Urinary bladder (tissue), 4 donors: ENCODE measurements around the gene CNOT11. TPM values are rescaled to one million over a fixed set of nuclear protein-coding genes. Genes with fewer than 3 reads are reported as not detected.

Source experiments
- DNase-seq: peaks from one replicate; pipeline ENCODE4 v3.0.0-alpha.2; 2015; ENCODE audit errors: extremely low spot score
- H3K27ac ChIP-seq: one replicate; pipeline ENCODE4 v1.5.1; 2013; ENCODE audit warnings: low read depth, mild to moderate bottlenecking, moderate library complexity
- H3K36me3 ChIP-seq: one replicate; pipeline ENCODE4 v1.6.1; 2013; ENCODE audit warnings: mild to moderate bottlenecking, moderate library complexity; ENCODE audit not compliant: insufficient read depth
- H3K4me1 ChIP-seq: one replicate; pipeline ENCODE4 v1.6.1; 2013; ENCODE audit warnings: mild to moderate bottlenecking, moderate library complexity; ENCODE audit not compliant: insufficient read depth
- H3K4me3 ChIP-seq: one replicate; pipeline ENCODE4 v1.5.1; 2013; ENCODE audit warnings: low read depth, low read length
- WGBS: extraction: QIAGEN DNeasy Blood & Tissue Kit; methylation state at CpG from one replicate; pipeline ENCODE4 v1.1.7; 2013; 5-methylcytosine and 5-hydroxymethylcytosine counted together
- polyA plus RNA-seq: library from polyadenylated mRNA; stranded (reverse); fragments of 200-250 nt; gene quantifications from one replicate; pipeline ENCODE4 v1.2.3, GENCODE V29; 2013
- total RNA-seq: library from RNA; depleted of rRNA; stranded (reverse); fragments of >200 nt; gene quantifications from one replicate; pipeline ENCODE4 v1.2.3, GENCODE V29; 2014
- donor health status: healthy with polysubstance abuse.
- donor health status: healthy.

The CNOT11 gene
- total and polyA plus RNA-seq, 2 donors, result 21.8 to 23.1 TPM

- Histone ChIP-seq H3K27ac (no peak overlapping the region), H3K4me1 (no peaks in the 10 kb centered on the region), H3K4me3 (no peak overlapping the region), H3K36me3 (no peaks in the 10 kb centered on the region)
- 96% methylated on average over 1 of the region's 1 CpG for WGBS
- DNase-seq, result no peak
These were observed 47.5 kb downstream of the CNOT11 start for GRCh38 chr2:101300164-101300563.

GRCh38 chr2:101300836-101301235, 48.1 kb downstream of the CNOT11 start:
- Histone ChIP-seq H3K27ac (no peak overlapping the region), H3K4me3 (no peak overlapping the region), H3K4me1 (no peaks in the 10 kb centered on the region), H3K36me3 (no peaks in the 10 kb centered on the region)
- 76% methylated on average over 7 of the region's 7 CpGs for WGBS
- no peak for DNase-seq

- WGBS, result 83% methylated on average over 4 of the region's 4 CpGs
- Histone ChIP-seq H3K27ac (no peak overlapping the region), H3K36me3 (no peaks in the 10 kb centered on the region), H3K4me3 (no peak overlapping the region), H3K4me1 (no peaks in the 10 kb centered on the region)
- DNase-seq, result no peak
These were observed 49.3 kb downstream of the CNOT11 start for GRCh38 chr2:101302016-101302415.

GRCh38 chr2:101303688-101304087, 51.0 kb downstream of the CNOT11 start:
- no peaks in the 10 kb centered on the region for H3K36me3 ChIP-seq
- WGBS, result 89% methylated on average over 1 of the region's 1 CpG
- H3K4me3 ChIP-seq, result no peak overlapping the region
- no peak overlapping the region for H3K27ac ChIP-seq
- DNase-seq, result no peak
- H3K4me1 ChIP-seq, result no peaks in the 10 kb centered on the region

DNA sequence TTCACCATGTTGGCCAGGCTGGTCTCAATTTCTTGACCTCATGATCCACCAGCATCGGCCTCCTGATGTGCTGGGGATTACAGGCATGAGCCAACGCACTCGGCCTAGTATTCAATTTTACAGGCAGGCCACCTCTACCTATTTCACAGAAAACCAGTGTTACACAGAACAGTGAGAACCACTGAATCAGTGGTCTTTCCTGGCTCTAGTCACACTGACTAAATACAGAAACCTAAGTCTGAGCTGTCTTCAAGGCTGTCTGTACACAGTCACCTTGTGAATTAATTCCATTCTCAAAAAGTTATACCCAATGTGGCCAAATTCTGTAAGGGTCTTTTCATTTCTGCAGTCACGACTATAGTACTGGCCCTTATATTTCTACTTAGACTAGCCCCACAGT, 52.3 kb downstream of the CNOT11 start:
- no peak overlapping the region for H3K27ac ChIP-seq
- H3K4me3 ChIP-seq, result no peak overlapping the region
- 88% methylated on average over 4 of the region's 4 CpGs for WGBS
- no peaks in the 10 kb centered on the region for H3K36me3 ChIP-seq
- DNase-seq, result no peak
- no peaks in the 10 kb centered on the region for H3K4me1 ChIP-seq

DNA sequence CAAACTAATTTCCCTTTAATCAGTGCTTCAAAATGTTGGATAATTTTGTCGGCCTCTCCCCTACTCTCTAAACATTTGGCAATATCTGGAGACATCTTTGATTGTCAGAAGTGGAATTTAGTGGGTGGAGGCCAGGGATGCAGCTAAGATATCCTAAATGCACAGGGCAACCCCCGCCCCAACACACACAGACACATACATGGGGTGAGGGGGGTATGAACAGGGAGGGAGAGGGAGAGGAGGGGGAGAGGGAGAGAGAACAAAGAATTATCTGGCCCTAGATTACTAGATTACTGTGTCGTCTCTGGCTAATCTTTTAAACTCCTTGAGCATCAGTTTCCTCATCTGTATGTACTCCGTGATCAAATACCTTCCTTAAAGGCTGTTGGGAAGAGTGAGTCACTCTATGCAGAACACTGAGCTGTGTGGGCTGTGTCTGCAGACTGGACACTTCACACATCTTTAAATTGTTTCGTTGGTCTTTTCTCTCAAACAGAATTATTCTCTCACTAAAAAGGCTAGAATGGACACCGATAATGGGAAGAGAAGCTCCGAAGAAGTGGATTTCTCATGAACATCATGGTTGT, 52.9 kb downstream of the CNOT11 start:
- DNase-seq, result no peak
- Histone ChIP-seq H3K4me1 (no peaks in the 10 kb centered on the region), H3K4me3 (no peak overlapping the region), H3K36me3 (no peaks in the 10 kb centered on the region), H3K27ac (no peak overlapping the region)
- 69% methylated on average over 7 of the region's 7 CpGs for WGBS

DNA sequence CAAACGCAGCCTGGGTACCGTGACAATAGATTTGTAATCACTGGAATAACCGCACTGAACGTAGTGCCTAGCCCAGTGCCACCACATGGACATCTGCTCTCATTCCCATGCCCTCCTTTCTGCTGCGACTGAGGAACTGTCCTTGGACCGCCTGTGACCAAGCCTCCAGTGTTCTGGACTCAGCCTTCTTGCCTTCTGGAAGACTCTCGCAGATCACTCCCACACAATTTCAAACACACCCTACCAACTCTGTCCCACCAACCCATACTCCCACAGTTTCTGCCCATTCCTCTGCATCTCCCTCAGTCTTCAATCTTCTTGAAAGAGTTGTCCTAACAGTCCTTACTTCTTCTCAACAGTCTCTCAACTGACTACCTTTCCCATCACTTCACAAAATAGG, 53.7 kb downstream of the CNOT11 start:
- Histone ChIP-seq H3K4me3 (peak overlapping the region; percentile 73), H3K4me1 (no peaks in the 10 kb centered on the region)

GRCh38 chr2:101307503-101307902, 54.8 kb downstream of the CNOT11 start:
- no peaks in the 10 kb centered on the region for H3K4me1 ChIP-seq
- H3K4me3 ChIP-seq, result peak overlapping the region; percentile 73
- WGBS, result 35% methylated on average over 9 of the region's 9 CpGs
- H3K27ac ChIP-seq, result peak overlapping the region; percentile 92
- no peaks in the 10 kb centered on the region for H3K36me3 ChIP-seq
- DNase-seq, result no peak

More for the DNA sequence above, 53.7 kb downstream of the CNOT11 start:
- DNase-seq, result no peak
- Histone ChIP-seq H3K27ac (no peak overlapping the region), H3K36me3 (no peaks in the 10 kb centered on the region)
- WGBS, result 66% methylated on average over 7 of the region's 7 CpGs

GRCh38 chr2:101307950-101308431, 55.3 kb downstream of the CNOT11 start:
- WGBS, result 1% methylated on average over 57 of the region's 57 CpGs
- peak overlapping the region; percentile 92 for H3K27ac ChIP-seq
- H3K4me1 ChIP-seq, result no peaks in the 10 kb centered on the region
- no peak for DNase-seq
- H3K36me3 ChIP-seq, result no peaks in the 10 kb centered on the region
- H3K4me3 ChIP-seq, result peak overlapping the region; percentile 73

GRCh38 chr2:101308432-101309210, 55.9 kb downstream of the CNOT11 start, which contains the start of gene RNF149:
Gene RNF149 (minus strand): TSS chr2:101308701. CDS start chr2:101308588, 113 bp downstream.
- peak; percentile 72 for DNase-seq
- H3K27ac ChIP-seq, result peak within 1 kb of the TSS; percentile 92
- H3K4me3 ChIP-seq, result peak within 1 kb of the TSS; percentile 73
- WGBS, result 3% methylated on average over 76 of the region's 76 CpGs
- no peaks in the 10 kb centered on the region for H3K4me1 ChIP-seq
- H3K36me3 ChIP-seq, result no peaks in the 10 kb centered on the region

- H3K4me3 ChIP-seq, result no peak overlapping the region
- WGBS, result 80% methylated on average over 10 of the region's 10 CpGs
- H3K27ac ChIP-seq, result no peak overlapping the region
- H3K36me3 ChIP-seq, result no peaks in the 10 kb centered on the region
- H3K4me1 ChIP-seq, result no peaks in the 10 kb centered on the region
- no peak for DNase-seq
These were observed 57.6 kb downstream of the CNOT11 start for GRCh38 chr2:101310090-101310833.

DNA sequence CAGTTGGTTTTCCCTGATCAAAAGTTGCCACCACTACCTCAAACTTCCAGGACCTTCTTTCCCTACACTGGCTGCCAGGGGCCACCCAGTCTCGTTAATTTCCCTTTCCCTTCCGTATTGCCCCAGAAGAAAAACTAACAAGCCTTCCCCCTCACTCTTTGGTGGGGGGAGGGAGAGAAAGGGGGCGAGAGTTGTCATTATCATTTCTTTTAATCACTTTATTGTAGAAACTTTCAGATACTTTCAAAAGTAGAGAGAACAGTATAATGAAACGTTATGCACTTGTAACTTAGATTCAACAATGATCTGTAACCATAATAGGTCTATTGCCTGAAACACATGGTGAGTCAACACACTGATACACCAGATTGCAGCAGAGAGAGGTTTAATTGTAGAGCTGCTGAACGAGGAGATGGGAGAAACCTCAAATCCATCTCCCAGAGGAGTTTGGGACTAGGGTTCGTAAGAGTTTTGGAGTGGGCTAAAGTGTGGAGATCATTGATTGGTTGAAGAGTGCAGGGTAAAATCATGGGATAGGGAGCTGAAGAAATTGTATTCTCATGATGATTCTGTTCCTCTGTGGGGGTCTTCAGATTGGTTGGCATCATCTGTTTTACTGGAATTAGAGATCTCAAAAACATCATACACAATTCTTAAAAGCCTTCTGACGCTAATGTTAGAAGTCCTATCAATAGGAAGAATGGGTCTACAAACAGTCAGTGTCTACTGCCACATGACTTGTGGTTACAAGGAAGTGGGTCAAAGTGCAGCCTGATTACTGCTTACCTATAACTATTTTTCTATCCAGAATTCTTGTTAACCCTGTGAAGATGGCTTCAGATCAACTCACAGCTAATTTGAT, 58.4 kb downstream of the CNOT11 start:
- no peak overlapping the region for H3K27ac ChIP-seq

GRCh38 chr2:101311696-101312017, 59.0 kb downstream of the CNOT11 start:
- WGBS, result 71% methylated on average over 3 of the region's 3 CpGs
- no peak overlapping the region for H3K4me3 ChIP-seq
- H3K4me1 ChIP-seq, result no peaks in the 10 kb centered on the region
- H3K27ac ChIP-seq, result no peak overlapping the region
- no peak for DNase-seq
- H3K36me3 ChIP-seq, result no peaks in the 10 kb centered on the region

More for the DNA sequence above, 58.4 kb downstream of the CNOT11 start:
- WGBS, result 72% methylated on average over 7 of the region's 7 CpGs
- H3K36me3 ChIP-seq, result no peaks in the 10 kb centered on the region
- no peak overlapping the region for H3K4me3 ChIP-seq
- no peaks in the 10 kb centered on the region for H3K4me1 ChIP-seq
- DNase-seq, result no peak
